SK-N-SH (cell line): ENCODE data around the gene WWC2.

Experiments used
- CHD2 ChIP-seq: fragments of 150-350 bp; IDR thresholded peaks from 2 replicates; pipeline ENCODE4 v1.6.1; 2018; ENCODE audit warnings: low read length; ENCODE audit not compliant: partially characterized antibody
- GABPA ChIP-seq: IDR thresholded peaks from 2 replicates; pipeline ENCODE4 v1.4.0; 2012; ENCODE audit warnings: low read depth, mild to moderate bottlenecking
- POLR2AphosphoS5 ChIP-seq: IDR thresholded peaks from 2 replicates; pipeline ENCODE4 v1.6.1; 2012; ENCODE audit warnings: low read depth, low read length
- RFX5 ChIP-seq: IDR thresholded peaks from 2 replicates; pipeline ENCODE4 v1.6.1; 2012; ENCODE audit warnings: mild to moderate bottlenecking, improper control_type of control experiment, low read length
- TEAD4 ChIP-seq: IDR thresholded peaks from 2 replicates; pipeline ENCODE4 v1.4.0; 2012; ENCODE audit warnings: mild to moderate bottlenecking, borderline replicate concordance; ENCODE audit not compliant: insufficient read depth
- TF ChIP-seq, protein P1 (sequence below): fragments of 200-600 bp; sonication (generic); IDR thresholded peaks from 2 replicates; pipeline ENCODE4 v1.6.1; 2017; ENCODE audit warnings: antibody characterized with exemption, mild to moderate bottlenecking, moderate library complexity
- TF ChIP-seq, protein P2 (sequence below): IDR thresholded peaks from 2 replicates; pipeline ENCODE4 v1.4.0; 2012; ENCODE audit warnings: low read depth, borderline replicate concordance
- TF ChIP-seq, protein P3 (sequence below): IDR thresholded peaks from 2 replicates; pipeline ENCODE4; 2012
- TF ChIP-seq, protein P4 (sequence below): IDR thresholded peaks from 2 replicates; pipeline ENCODE4 v1.4.0; 2012; ENCODE audit warnings: low read depth
- TF ChIP-seq, protein P5 (sequence below): fragments of 150-350 bp; IDR thresholded peaks from 2 replicates; pipeline ENCODE4 v1.6.1; 2017; ENCODE audit warnings: antibody characterized with exemption, low read length, low read depth, borderline replicate concordance

DNA sequence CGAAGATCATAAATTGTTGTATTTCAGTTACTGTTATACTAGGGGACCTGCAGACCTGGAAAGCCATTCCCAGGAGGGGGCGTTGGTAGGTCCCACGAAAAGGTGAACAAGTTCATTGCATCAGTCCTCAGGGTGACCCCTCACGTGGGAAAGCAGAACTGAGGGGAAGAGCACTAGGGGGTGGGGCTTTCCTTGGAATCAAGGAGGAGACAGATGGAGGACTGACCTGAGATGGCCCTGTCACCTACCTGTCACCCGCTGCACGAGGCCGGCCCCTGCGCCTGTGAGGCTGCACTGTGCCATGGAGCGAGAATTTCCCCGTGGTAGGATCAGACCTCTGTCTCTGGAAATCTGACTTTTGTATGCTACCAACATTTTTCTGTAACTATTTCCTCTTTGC lies 265.0 kb downstream of the WWC2 start:
- TF ChIP-seq GABPA (no peak), RFX5 (no peak), TEAD4 (no peak), CHD2 (no peak), POLR2AphosphoS5 (no peak)
- TF ChIP-seq, protein P1, sequence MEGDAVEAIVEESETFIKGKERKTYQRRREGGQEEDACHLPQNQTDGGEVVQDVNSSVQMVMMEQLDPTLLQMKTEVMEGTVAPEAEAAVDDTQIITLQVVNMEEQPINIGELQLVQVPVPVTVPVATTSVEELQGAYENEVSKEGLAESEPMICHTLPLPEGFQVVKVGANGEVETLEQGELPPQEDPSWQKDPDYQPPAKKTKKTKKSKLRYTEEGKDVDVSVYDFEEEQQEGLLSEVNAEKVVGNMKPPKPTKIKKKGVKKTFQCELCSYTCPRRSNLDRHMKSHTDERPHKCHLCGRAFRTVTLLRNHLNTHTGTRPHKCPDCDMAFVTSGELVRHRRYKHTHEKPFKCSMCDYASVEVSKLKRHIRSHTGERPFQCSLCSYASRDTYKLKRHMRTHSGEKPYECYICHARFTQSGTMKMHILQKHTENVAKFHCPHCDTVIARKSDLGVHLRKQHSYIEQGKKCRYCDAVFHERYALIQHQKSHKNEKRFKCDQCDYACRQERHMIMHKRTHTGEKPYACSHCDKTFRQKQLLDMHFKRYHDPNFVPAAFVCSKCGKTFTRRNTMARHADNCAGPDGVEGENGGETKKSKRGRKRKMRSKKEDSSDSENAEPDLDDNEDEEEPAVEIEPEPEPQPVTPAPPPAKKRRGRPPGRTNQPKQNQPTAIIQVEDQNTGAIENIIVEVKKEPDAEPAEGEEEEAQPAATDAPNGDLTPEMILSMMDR, result no peak
- TF ChIP-seq, protein P2, sequence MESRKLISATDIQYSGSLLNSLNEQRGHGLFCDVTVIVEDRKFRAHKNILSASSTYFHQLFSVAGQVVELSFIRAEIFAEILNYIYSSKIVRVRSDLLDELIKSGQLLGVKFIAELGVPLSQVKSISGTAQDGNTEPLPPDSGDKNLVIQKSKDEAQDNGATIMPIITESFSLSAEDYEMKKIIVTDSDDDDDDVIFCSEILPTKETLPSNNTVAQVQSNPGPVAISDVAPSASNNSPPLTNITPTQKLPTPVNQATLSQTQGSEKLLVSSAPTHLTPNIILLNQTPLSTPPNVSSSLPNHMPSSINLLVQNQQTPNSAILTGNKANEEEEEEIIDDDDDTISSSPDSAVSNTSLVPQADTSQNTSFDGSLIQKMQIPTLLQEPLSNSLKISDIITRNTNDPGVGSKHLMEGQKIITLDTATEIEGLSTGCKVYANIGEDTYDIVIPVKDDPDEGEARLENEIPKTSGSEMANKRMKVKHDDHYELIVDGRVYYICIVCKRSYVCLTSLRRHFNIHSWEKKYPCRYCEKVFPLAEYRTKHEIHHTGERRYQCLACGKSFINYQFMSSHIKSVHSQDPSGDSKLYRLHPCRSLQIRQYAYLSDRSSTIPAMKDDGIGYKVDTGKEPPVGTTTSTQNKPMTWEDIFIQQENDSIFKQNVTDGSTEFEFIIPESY, result no peak
- TF ChIP-seq, protein P3, sequence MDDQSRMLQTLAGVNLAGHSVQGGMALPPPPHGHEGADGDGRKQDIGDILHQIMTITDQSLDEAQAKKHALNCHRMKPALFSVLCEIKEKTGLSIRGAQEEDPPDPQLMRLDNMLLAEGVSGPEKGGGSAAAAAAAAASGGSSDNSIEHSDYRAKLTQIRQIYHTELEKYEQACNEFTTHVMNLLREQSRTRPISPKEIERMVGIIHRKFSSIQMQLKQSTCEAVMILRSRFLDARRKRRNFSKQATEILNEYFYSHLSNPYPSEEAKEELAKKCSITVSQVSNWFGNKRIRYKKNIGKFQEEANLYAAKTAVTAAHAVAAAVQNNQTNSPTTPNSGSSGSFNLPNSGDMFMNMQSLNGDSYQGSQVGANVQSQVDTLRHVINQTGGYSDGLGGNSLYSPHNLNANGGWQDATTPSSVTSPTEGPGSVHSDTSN, result no peak
- TF ChIP-seq, protein P4, sequence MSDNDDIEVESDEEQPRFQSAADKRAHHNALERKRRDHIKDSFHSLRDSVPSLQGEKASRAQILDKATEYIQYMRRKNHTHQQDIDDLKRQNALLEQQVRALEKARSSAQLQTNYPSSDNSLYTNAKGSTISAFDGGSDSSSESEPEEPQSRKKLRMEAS, result no peak
- TF ChIP-seq, protein P5, sequence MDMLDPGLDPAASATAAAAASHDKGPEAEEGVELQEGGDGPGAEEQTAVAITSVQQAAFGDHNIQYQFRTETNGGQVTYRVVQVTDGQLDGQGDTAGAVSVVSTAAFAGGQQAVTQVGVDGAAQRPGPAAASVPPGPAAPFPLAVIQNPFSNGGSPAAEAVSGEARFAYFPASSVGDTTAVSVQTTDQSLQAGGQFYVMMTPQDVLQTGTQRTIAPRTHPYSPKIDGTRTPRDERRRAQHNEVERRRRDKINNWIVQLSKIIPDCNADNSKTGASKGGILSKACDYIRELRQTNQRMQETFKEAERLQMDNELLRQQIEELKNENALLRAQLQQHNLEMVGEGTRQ, result no peak
